H1 (cell line): ENCODE measurements around the gene RAPGEF1. TPM values are rescaled to one million over a fixed set of nuclear protein-coding genes. Genes with fewer than 3 reads are reported as not detected.

Source experiments
- CBX5 ChIP-seq: fragments of 300-800, 300-1000 bp; sonication (generic); IDR thresholded peaks from 2 replicates; pipeline ENCODE4 v1.7.1; 2016; ENCODE audit warnings: antibody characterized with exemption, low read length, low read depth
- CTBP2 ChIP-seq: IDR thresholded peaks from 2 replicates; pipeline ENCODE4 v1.7.0; 2011; ENCODE audit warnings: borderline replicate concordance, mild to moderate bottlenecking, moderate library complexity, mixed read lengths, low read length; ENCODE audit not compliant: insufficient read depth, insufficient read length
- TAF1 ChIP-seq: IDR thresholded peaks from 2 replicates; pipeline ENCODE4 v1.6.1; 2011; ENCODE audit warnings: mild to moderate bottlenecking, low read depth, low read length
- polyA plus RNA-seq, 7 experiments: library from polyadenylated mRNA; depleted of rRNA in 3 of 7; stranded (reverse) in 5 of 7; unstranded in 2 of 7; fragments of >200 nt in 5 of 7; fragments of 200-250 nt in 2 of 7; gene quantifications; 1 replicate in 5 of 7; 2 replicates in 1 of 7; 4 replicates in 1 of 7; pipeline versions ENCODE4 v1.2.1 to v1.2.3, GENCODE V29; 2011 to 2013; ENCODE audit warnings: missing spikeins in 2 of 7, mixed read lengths in 2 of 7
- total RNA-seq: library from RNA; stranded (reverse); fragmentation: NEBNext Ultra II Directional; extraction: Animal tissue kit (Norgen Biotek cat#: 25700); gene quantifications from 2 replicates; pipeline ENCODE4 v1.2.1, GENCODE V29; 2021
- TF ChIP-seq, protein P1 (sequence below): fragments of 300-600 bp; sonication (generic); IDR thresholded peaks from 2 replicates; pipeline ENCODE4 v1.7.1; 2012; ENCODE audit warnings: low read length, moderate library complexity, mild to moderate bottlenecking, inconsistent platforms; ENCODE audit not compliant: insufficient replicate concordance

Gene RAPGEF1
- total and polyA plus RNA-seq, 2 of the 8 experiments (the other 6 are each of a cell fraction or from before 2014, with no cell fraction given) = 29.7 to 78.9 TPM

- TF ChIP-seq CTBP2 (no peak), CBX5 (no peak), TAF1 (no peak)
- TF ChIP-seq, protein P1, sequence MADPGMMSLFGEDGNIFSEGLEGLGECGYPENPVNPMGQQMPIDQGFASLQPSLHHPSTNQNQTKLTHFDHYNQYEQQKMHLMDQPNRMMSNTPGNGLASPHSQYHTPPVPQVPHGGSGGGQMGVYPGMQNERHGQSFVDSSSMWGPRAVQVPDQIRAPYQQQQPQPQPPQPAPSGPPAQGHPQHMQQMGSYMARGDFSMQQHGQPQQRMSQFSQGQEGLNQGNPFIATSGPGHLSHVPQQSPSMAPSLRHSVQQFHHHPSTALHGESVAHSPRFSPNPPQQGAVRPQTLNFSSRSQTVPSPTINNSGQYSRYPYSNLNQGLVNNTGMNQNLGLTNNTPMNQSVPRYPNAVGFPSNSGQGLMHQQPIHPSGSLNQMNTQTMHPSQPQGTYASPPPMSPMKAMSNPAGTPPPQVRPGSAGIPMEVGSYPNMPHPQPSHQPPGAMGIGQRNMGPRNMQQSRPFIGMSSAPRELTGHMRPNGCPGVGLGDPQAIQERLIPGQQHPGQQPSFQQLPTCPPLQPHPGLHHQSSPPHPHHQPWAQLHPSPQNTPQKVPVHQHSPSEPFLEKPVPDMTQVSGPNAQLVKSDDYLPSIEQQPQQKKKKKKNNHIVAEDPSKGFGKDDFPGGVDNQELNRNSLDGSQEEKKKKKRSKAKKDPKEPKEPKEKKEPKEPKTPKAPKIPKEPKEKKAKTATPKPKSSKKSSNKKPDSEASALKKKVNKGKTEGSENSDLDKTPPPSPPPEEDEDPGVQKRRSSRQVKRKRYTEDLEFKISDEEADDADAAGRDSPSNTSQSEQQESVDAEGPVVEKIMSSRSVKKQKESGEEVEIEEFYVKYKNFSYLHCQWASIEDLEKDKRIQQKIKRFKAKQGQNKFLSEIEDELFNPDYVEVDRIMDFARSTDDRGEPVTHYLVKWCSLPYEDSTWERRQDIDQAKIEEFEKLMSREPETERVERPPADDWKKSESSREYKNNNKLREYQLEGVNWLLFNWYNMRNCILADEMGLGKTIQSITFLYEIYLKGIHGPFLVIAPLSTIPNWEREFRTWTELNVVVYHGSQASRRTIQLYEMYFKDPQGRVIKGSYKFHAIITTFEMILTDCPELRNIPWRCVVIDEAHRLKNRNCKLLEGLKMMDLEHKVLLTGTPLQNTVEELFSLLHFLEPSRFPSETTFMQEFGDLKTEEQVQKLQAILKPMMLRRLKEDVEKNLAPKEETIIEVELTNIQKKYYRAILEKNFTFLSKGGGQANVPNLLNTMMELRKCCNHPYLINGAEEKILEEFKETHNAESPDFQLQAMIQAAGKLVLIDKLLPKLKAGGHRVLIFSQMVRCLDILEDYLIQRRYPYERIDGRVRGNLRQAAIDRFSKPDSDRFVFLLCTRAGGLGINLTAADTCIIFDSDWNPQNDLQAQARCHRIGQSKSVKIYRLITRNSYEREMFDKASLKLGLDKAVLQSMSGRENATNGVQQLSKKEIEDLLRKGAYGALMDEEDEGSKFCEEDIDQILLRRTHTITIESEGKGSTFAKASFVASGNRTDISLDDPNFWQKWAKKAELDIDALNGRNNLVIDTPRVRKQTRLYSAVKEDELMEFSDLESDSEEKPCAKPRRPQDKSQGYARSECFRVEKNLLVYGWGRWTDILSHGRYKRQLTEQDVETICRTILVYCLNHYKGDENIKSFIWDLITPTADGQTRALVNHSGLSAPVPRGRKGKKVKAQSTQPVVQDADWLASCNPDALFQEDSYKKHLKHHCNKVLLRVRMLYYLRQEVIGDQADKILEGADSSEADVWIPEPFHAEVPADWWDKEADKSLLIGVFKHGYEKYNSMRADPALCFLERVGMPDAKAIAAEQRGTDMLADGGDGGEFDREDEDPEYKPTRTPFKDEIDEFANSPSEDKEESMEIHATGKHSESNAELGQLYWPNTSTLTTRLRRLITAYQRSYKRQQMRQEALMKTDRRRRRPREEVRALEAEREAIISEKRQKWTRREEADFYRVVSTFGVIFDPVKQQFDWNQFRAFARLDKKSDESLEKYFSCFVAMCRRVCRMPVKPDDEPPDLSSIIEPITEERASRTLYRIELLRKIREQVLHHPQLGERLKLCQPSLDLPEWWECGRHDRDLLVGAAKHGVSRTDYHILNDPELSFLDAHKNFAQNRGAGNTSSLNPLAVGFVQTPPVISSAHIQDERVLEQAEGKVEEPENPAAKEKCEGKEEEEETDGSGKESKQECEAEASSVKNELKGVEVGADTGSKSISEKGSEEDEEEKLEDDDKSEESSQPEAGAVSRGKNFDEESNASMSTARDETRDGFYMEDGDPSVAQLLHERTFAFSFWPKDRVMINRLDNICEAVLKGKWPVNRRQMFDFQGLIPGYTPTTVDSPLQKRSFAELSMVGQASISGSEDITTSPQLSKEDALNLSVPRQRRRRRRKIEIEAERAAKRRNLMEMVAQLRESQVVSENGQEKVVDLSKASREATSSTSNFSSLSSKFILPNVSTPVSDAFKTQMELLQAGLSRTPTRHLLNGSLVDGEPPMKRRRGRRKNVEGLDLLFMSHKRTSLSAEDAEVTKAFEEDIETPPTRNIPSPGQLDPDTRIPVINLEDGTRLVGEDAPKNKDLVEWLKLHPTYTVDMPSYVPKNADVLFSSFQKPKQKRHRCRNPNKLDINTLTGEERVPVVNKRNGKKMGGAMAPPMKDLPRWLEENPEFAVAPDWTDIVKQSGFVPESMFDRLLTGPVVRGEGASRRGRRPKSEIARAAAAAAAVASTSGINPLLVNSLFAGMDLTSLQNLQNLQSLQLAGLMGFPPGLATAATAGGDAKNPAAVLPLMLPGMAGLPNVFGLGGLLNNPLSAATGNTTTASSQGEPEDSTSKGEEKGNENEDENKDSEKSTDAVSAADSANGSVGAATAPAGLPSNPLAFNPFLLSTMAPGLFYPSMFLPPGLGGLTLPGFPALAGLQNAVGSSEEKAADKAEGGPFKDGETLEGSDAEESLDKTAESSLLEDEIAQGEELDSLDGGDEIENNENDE = no peak
Measured at GRCh38 chr9:131609099-131609830, 130.6 kb downstream of the RAPGEF1 start (continued).
